ENCODE measurements around the gene HES6.

DNA sequence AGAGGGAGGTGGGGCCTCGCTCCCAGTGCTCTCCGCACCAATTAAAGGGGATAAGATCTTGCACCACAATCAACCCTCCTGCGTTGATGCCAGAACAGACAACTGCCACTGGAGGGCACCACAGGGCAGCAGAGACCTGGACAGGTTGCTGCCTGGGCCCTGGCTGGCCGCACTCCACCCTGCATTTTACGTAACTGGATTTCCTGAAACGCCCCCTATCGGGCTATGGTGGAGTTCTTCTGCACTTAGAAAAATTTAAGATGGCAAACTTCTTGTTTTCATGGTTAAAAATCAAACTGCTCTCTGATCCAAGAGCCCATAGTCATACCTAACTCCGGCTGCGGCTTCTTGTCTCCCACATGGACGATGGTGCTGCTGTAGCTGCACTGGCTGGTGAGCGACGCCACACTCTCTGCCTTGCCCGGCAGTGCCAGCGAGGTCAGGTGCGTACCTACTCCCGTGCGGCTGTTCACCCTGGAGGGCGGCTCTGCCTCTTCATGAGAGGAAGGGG lies 16.8 kb upstream of the HES6 start:
- TF ChIP-seq POLR2A (IDR thresholded peaks at IDR 0.05): no peak
- TF ChIP-seq CTCF (IDR thresholded peaks at IDR 0.05): peak; percentile 75 to 97 (median 92)
